HL-60/S4 (cell line): Measurements from ENCODE around the gene NGLY1.

Experiments used
- in situ Hi-C: fragments of 300-500 bp; cut with MboI; formaldehyde crosslinking; loops from 2 replicates; pipeline ENCODE4 v1.14.3; 2022; ENCODE audit warnings: low sequenced_read_pairs

Gene NGLY1

DNA sequence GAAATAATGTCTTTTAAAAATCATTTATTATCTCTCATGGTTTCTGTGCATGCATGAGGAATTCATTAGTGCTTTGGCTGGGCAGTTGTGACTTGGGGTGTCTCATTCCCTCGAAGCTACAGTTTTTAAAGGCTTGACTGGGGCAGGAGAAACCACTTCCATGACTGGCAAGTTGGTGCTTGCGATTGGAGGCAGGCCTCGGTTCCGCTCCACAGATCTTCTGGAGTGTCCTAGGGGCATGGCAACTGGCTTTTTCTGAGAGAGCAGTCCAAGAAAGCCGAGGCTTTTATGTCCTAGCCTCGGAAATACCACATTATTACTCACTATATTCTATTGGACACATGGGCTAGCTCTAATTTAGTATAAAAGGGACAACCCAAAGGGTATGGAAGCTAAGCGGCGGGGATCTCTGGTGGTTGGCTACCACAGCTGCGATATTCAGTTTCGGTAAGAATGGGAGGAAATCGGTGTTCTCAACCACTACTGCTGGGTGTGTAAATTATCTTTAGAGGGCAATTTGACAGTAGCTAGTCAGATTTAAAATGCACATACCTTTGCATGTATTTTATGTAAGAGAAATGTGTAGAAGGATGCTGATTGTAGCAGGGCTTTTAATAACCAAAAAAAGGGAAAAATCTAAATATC is 69.8 kb downstream of the NGLY1 start:
- in situ Hi-C loops = no loop called here

DNA sequence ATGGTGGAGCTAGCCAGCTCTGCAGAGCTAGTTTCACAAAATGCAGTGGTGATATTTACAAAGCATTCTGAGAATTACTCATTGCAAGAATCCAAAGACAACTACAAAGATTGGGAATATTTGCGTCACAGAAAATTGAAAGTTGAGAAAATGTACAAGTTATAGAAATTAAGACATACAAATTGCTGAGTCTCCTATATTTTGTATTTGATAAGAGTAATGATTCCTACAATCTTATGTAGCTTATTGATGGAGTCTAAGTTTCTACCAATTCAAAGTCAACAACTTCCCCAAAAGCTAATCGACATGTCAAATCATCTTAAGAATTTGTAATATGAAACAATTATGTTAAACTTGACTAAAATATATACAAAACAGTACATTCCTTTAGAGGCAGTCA is 72.2 kb downstream of the NGLY1 start:
- in situ Hi-C loops = no loop called here

DNA sequence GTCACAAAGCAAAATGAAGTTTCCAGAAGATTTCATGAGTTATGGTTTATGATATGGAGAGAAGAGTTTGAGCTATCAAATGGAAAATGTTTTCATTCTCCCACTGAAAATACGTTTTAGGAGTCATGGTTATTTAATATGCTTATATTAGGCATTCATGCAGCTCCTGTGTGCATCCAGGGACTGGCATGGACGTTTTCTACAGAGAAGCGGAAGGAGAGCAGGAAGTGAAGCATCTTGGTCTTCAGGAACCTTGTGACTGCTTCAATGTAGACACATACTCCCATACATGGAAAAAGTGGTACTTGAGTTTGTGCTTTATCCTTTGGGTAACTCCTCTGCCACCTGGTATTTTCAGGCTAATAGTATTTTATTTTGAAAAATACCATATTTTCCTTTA is 75.2 kb downstream of the NGLY1 start:
- in situ Hi-C loops = no loop called here

DNA sequence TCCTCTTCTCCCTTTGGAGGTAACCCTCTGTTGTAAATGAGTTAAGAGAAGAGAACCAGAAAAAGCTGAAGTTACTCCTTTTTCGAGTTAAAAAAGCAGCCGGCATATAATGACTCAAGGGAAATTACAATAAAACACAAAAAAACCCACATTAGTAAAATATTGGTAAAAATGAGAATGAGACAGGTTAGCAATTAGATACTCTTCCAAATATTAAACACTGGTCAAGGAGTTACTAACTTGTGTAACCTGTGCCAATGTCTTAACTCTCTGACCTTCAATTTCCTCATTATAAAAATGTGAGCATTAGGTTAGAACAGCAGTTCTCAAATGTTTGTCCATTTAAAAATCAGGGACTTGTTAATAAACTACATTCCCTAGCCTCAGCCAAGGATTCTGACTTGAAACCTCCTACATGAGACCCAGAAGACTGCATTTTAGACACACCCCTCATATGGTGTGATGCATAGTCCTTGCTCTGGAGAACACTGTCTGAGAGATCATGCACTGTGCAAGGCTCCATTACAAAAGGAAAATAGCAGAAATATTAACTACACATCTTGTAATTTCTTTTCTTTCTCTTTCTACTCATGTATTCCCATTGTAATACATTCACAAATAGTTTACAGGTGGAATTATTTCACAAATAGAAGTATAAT is 75.8 kb downstream of the NGLY1 start:
- in situ Hi-C loops = no loop called here

DNA sequence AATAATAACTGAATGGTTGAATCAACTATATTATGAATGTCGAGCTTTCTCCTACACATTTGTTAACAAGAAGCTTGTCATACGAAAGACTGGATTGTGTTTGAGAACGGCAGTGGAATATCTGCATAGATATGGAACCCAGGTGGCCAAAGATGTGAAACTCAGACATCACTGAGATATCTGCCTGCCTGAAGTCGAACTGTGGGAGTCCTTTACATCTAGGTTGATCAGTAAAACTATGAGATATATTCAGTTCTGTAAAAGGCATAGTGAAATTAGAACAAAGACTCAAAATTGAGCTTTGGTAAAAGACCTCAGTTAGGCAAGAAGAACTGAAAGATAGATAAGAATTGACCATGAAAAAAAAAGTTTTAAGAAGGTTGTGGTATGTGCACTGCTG is 77.0 kb downstream of the NGLY1 start:
- in situ Hi-C loops = no loop called here

DNA sequence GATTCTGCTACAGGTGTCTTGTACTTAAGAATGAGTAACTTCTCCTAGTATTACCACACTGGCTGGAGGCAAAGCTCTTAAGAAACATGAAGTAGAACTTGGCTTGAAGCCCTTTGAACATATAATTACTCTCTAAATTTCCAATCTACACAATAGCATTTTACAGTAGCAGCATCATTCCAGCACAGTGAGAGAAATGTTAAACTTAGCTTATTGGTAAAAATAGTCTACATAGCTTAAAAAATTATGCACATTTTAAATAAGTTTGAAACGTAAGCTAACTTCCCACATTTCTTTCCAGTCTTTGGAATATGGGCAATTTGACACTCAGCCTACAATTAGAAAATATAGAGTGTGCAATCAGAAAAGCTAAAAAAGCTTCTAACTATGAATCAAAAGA is 85.7 kb downstream of the NGLY1 start:
- in situ Hi-C loops = no loop called here

DNA sequence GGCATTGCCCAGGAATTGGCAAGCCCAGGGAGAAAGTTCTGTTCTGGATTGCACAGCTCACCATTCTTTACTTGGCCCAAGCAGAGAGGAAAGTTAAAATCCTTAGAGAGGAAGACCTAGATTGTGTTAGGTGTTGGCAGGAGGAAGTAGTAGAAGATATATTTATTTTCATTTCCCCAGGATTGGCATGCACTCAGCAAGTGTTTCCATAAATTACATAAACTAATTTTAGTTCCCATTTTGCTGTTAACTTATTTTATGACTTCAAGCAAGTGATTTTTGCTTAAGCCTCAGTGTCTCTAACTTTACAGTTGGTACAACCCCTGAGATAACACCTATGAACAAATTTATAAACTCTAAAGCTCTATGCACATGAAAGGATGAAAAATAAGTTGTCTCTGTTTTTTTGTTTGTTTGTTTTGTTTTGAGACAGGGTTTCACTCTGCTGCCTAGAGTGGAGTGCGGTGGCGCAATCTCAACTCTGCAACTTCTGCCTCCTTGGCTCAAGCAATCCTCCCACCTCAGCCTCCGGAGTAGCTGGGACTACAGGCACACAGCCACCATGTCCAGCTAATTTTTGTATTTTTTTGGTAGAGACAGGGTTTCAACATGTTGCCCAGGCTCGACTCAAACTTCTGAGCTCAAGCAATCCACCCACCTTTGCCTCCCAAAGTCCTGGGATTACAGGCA is 87.4 kb downstream of the NGLY1 start:
- in situ Hi-C loops = no loop called here

DNA sequence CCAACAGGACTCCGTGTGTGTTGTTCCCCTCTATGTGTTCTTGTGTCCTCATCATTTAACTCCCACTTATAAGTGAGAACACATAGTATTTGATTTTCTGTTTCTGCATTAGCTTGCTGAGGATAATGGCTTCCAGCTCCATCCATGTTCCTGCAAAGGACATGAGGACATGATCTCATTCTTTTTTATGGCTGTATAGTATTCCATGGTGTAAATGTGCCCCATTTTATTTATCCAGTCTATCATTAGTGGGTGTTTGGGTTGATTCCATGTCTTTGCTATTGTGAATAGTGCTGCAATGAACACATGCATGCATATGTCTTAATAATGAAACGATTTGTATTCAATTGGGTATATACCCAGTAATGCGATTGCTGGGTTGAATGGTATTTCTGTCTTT is 90.0 kb downstream of the NGLY1 start:
- in situ Hi-C loops = no loop called here

DNA sequence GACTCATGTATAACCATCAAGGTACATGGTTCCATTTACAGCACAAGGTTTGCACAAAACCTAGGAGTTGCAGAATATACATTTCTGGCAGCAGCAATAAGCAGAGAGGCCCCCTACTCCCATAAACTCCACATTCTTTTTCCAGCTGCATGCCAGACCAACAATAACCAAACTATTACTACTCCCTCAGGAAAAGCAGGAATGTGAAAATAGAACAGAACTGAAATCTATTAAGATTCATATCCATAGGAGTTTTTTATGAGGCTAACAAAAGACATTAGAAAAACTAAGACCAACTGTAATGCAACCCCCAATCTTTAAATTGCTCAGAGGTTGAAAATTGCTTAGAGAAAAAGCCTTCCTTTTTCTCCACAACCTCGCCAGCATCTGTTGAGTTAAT is 90.9 kb downstream of the NGLY1 start:
- in situ Hi-C loops = no loop called here

DNA sequence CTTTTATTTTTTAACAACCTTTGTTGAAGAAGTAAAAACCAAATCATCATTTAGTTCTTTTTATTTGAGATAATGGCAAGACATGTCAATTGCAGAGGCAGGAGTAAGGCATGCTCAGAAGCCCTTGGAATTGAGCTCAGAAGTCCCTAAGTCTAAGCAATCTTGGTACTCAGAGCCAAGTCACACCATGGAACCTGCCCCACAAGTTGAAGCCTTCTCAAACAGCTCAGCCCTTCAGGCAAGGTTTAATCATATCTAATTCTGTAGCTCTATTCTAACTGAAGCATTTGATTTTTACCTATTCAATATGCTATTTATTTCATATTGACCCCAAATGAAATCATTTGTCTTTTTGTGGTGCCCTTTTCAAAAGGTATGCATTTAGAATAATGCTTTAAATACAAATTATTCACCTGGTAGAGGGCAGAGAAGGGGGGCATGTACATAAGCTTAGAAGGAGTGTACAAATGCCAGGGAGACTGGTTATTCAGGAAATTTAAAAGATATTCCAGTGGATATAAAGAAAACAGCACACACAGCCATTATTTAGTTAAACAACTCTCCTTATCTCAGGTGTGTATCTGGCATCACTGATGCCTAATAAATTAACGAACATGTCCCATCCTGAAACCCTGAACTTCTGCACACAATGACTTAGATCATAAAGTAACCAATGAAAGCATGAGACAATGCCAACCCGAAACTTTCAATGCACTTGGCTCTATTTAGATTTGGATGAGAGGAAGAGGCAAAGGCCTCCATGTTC is 92.3 kb downstream of the NGLY1 start:
- in situ Hi-C loops = no loop called here

DNA sequence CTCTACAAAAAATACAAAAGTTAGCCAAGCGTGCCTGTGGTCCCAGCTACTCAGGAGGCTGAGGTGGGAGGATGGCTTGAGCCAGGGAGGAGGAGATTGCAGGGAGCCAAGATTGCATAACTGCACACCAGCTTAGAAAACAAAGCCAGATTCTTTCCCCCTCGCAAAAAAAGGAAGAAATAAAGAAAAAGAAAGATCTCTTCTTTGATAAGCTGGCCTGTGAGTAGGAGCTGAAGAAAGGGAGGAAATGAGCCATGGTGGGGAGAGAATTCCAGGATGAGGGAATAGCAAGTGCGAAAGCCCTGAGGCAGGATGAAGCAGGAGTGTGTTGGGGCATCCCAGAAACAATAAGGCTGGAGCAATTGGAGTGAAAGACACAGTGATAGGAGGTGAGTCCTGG is 94.0 kb downstream of the NGLY1 start:
- in situ Hi-C loops = no loop called here

DNA sequence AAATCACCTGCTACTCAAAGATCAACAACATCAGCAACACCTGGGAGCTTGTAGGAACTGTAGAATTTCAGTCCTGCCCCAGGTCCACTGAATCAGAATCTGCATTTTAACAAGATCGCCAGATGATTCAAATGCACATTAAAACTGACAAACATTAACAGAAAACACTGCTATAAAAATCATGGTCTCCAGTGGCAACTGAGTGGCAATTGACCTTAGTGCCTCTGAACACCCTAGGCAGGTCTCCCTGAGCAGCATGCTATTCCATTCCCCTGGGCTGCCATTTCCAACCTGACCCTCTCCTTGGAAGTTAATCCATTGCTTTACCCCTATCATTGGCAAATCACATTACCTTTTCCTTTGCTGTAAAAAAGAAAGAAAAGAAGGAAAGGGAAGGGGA is 95.5 kb downstream of the NGLY1 start:
- in situ Hi-C loops = no loop called here

DNA sequence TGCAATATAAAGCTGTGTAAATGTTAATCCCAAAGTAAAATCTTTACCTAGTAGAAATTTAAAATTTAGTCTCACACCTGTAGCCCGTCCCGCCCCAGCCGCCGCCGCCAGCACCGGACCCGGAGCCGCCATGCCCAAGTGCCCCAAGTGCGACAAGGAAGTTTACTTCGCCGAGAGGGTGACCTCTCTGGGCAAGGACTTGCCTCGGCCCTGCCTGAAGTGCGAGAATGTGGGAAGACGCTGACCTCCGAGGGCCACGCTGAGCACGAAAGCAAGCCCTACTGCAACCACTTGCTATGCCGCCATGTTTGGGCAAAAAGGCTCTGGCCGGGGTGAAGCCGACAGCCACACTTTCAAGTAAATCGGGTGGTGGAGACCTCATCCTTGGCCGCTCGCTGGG is 96.5 kb downstream of the NGLY1 start:
- in situ Hi-C loops = no loop called here

DNA sequence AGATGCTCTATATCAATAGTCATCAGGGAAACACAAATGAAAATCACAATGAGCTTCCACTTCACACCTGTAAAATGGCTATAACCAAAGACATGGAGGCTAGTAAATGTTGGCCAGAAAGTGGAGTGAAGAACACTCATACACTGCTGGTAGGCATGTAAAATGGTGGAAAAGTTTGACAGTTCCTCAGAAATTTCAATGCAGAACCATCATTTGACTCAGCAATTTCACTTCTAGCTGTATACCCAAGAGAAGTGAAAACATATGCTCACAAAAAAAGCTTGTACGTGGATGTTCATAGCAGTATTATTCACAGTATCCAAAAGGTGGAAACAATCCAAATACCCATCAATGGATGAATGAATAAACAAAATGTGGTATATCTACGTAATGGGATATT is 99.4 kb downstream of the NGLY1 start:
- in situ Hi-C loops = no loop called here

DNA sequence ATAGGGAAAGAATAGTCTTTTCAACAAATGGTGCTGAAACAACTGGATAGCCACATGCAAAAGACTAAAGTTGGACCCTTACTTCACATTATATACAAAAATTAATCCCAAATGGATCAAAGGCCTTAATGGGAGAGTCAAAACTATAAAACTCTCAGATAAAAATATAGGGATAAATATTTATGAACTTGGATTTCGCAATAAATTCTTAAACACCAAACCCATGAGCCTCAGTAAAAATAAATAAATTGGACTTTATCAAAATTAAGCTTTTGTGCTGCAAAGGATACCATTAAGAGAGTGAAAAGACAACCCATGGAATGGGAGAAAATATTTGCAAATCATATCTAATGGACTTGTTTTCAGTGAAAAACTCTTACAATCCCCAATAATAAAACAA is 99.8 kb downstream of the NGLY1 start:
- in situ Hi-C loops = no loop called here

DNA sequence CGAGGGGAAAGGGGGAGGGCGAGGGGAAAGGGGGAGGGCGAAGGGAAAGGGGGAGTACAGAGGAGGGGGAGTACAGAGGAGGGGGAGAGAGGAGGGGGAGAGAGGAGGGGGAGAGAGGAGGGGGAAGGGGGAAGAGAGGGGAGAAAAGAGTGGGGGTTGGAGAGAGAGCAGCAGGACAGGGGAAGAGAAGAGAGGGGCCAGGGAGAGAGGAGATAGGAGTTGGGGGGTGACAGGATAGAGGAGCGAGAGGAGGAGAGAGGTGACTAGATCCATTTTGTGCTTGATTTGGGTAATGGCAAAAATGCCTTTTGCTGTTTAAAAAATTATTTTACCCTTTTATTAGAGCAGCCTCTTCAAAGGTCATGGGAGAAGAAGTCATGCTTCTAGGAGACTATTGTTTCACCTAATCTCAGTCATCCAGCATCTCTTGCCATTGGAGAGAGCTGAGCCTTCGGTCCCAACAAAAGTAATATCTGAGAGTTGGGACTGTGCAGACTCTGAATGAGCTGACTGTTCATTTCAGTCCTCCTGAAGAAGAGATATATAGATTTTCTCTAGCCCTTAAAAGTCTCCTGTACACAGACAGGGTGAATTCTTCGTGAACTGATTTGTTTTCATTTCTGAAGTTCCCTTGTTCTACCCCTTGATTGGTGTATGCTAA is 103.5 kb downstream of the NGLY1 start:
- in situ Hi-C loops = no loop called here

DNA sequence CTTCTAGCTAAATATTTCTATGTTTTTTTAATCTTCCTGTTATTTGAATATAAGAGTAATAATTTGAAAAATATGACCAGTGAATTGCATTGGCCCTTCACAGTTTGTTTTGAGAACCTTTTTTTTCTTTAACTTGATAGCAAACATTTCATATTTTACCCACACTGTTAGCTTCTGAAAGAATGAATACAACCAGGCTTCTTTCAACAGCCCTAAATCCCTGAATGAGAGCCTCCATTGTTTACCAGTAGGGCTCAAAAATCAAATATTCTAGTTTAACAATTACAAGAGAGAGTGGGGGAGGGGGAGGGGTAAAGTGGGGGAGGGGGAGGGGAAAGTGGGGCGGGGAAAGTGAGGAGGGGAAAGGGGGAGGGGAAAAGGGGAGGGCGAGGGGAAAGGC is 104.1 kb downstream of the NGLY1 start:
- in situ Hi-C loops = no loop called here

DNA sequence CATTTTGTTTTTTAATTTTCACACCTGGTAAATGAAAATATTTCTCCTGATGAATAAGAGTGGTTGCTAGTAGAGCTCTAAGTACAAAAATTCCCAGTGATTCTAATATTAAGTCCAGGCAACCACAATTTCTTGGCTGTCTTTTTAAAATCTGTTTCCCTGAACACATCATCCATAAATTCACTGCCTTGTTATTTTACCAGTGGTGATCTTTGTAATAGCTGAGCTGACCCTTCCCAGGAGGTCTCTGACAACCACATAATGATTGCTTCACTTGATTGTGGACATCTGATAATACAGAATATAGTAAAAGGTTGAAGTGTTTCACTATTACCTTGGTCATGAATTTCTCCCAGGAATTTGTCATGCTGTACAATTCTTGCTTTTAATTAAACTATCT is 104.7 kb downstream of the NGLY1 start:
- in situ Hi-C loops = no loop called here

DNA sequence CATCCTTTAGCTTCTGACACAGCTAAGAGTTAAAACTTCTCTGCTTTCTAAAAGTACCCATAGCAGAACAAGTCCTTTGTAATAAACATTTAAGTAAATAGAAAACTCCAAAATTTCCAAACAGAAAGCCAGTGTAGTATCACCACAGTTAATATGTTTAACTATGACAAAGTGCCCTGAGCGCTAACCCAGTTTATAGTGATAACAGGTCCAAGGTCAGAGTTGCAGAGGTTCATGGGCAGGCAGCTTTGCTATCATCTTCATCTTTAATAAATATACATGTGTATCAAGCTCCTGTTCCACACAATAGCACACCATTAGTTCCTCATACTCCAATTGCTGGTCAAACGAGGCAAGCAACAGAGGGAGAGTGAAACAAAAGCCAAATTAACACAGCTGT is 106.1 kb downstream of the NGLY1 start:
- in situ Hi-C loops = no loop called here

DNA sequence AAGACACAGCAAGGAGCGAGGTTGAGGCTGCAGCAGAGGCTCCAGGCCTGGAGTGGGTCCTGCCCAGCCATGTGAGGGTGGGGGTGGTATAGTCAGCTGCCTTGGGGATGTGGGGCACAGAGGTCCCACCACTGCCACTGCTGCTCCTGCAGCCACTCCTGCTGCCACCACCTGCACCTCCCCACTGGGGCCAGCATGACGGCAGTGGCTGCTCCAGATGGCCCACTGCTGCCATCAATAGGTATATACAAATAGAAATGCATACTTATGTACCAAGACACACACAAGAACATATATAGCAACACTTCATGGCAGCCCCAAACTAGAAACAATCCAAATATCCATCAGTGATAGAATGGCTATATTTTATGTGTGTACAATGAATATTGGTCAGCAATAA is 108.6 kb downstream of the NGLY1 start:
- in situ Hi-C loops = no loop called here

DNA sequence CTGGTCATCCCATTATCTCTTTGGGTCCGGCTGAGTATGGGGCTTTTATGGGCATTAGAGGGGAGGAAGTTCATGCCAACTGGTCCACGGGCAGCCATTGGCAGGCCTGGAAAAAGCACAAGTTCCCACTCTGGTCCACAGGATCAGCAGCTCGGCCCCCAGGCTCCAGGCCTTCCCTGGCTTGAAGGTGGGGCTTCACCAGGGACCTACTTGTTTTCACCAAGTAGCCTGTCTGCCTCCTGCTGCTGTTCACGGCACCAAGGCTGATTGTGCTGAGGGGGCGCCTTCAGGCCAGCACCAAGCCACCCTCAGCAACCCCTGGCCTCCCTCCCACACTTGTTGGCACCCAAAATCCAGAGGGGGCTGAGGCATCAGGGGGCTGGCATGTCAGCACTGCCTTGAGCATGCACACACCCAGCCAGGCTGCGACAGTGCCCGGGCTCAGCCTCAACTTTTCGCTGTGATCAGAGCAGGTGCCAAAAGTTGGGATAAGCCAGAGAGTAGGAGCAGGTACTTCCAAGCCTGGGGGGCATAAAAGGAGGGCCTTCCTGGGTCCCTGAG is 109.4 kb downstream of the NGLY1 start:
- in situ Hi-C loops = no loop called here
